Measurements from ENCODE around the gene BPTF. TPM values are rescaled to one million over a fixed set of nuclear protein-coding genes. Genes with fewer than 3 reads are reported as not detected.
"Not testable (repeated sequence)": the region's sequence is repeated elsewhere in the genome, so short reads cannot be mapped to it uniquely, and the experiment has no call there.

The BPTF gene
- total and polyA plus RNA-seq, 2 experiments from 2014 or later, result 15.6 to 26.9 TPM

DNA sequence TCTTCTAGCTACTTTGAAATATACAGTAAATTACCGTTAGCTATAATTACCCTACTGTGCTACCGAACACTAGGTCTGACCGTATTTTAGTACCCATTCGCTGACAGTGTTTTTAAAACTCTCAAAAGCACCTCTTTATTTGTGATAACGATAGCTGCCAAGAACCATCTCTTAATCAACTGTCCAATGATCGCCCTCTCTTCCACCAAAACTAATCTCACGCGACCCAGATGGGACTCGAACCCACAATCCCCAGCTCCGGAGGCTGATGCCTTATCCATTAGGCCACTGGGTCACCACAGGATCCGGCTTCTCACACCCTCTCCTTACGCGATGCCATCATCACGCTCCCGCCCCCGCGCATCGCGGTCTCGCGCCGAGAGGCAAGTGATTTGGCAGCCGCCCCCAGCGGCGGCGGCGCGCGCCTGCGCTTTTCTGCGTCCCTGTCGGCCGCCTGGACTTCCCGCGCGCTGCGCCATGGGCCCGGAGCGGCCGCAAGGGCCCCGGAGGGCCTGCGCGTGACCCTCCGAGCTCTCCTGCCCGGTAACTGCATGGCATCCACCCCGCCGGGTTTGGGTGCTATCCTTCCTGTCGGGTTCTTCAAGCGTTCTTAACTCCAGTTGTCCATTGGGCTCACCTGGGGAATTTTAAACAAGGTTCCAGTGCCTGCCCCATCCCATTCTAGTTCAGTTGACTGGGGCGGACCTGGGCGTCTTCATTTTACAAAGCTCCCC lies 194.5 kb downstream of the BPTF start:
- H2AFZ ChIP-seq, result peak overlapping the region; percentile 99
- 0 out of 2 replicates have a peak, but pooled peaks cover 4% of the 10 kb centered on the region for H3F3A ChIP-seq (ENCODE audit: insufficient read depth)
- WGBS, 2 experiments (ENCODE audit: low coverage in 1 of 2, low lambda C conversion rate in 2 of 2, missing lambda C conversion rate in 2 of 2), result 1% methylated on average over 43 to 51 of the region's 51 CpGs
- in situ Hi-C loops (cut with MboI), result no loop called here
- H3K4me3 ChIP-seq, result peak overlapping the region; percentile 83
- no peaks in the 10 kb centered on the region for H4K20me1 ChIP-seq (ENCODE audit: insufficient read depth)
- no peaks in the 10 kb centered on the region for H3K79me2 ChIP-seq (ENCODE audit: insufficient read depth)
- H3K9ac ChIP-seq, result peak overlapping the region; percentile 81
- no peaks in the 10 kb centered on the region for H3K9me2 ChIP-seq (ENCODE audit: insufficient read depth)
- no peaks in the 10 kb centered on the region for H3K9me3 ChIP-seq (ENCODE audit: low read depth)
- peak overlapping the region; percentile 27 for H3K27ac ChIP-seq
- peak; percentile 95 for DNase-seq
- no peaks in the 10 kb centered on the region for H3K27me3 ChIP-seq (replicated peaks; ENCODE audit: insufficient read depth)
- no peaks in the 10 kb centered on the region for H3K36me3 ChIP-seq (ENCODE audit: low read depth)
- peak overlapping the region; percentile 88 for H3K4me2 ChIP-seq (ENCODE audit: unreplicated experiment)
- TF ChIP-seq EZH2 (IDR thresholded peaks at IDR 0.05; ENCODE audit: insufficient read depth, poor library complexity, severe bottlenecking) (no peak), EZH2phosphoT487 (IDR thresholded peaks at IDR 0.05; ENCODE audit: insufficient read depth, low read depth) (no peak)
- no peaks in the 10 kb centered on the region for H3K4me1 ChIP-seq (ENCODE audit: insufficient read depth)

DNA sequence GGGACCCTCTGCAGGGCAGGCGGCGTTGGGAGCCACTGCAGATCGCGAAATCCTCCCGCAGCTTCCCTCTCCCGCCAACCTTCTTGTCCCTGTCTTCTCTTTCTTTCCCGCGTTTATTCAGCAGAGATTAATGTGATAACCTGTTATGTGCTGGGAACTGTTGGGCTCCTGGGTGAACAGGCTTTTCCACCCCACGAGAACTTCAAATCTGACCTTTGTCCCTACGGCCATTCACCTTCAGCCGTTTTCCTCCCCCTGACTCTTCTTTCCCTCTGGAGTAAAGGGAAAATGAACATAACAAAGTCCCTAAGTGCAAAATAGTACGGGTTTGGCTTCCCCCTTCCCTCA lies 195.1 kb downstream of the BPTF start:
- peak overlapping the region; percentile 83 for H3K4me3 ChIP-seq
- H3K27me3 ChIP-seq (replicated peaks; ENCODE audit: insufficient read depth), result no peaks in the 10 kb centered on the region
- in situ Hi-C loops (cut with MboI), result no loop called here
- H2AFZ ChIP-seq, result peak overlapping the region; percentile 99
- no peaks in the 10 kb centered on the region for H3K36me3 ChIP-seq (ENCODE audit: low read depth)
- H3K4me1 ChIP-seq (ENCODE audit: insufficient read depth), result no peaks in the 10 kb centered on the region
- H3K9me2 ChIP-seq (ENCODE audit: insufficient read depth), result no peaks in the 10 kb centered on the region
- no peaks in the 10 kb centered on the region for H4K20me1 ChIP-seq (ENCODE audit: insufficient read depth)
- WGBS, 2 experiments (ENCODE audit: low coverage in 1 of 2, low lambda C conversion rate in 2 of 2, missing lambda C conversion rate in 2 of 2), result 1 to 2% methylated on average over 12 of the region's 12 CpGs
- H3K79me2 ChIP-seq (ENCODE audit: insufficient read depth), result no peaks in the 10 kb centered on the region
- H3K4me2 ChIP-seq (ENCODE audit: unreplicated experiment), result peak overlapping the region; percentile 88
- H3K9ac ChIP-seq, result peak overlapping the region; percentile 81
- no peaks in the 10 kb centered on the region for H3K9me3 ChIP-seq (ENCODE audit: low read depth)
- no peak for TF ChIP-seq EZH2 (IDR thresholded peaks at IDR 0.05; ENCODE audit: insufficient read depth, poor library complexity, severe bottlenecking)
- TF ChIP-seq EZH2phosphoT487 (IDR thresholded peaks at IDR 0.05; ENCODE audit: insufficient read depth, low read depth), result no peak
- H3K27ac ChIP-seq, result peak overlapping the region; percentile 27
- H3F3A ChIP-seq (ENCODE audit: insufficient read depth), result 0 out of 2 replicates have a peak, but pooled peaks cover 4% of the 10 kb centered on the region
- no peak for DNase-seq

DNA sequence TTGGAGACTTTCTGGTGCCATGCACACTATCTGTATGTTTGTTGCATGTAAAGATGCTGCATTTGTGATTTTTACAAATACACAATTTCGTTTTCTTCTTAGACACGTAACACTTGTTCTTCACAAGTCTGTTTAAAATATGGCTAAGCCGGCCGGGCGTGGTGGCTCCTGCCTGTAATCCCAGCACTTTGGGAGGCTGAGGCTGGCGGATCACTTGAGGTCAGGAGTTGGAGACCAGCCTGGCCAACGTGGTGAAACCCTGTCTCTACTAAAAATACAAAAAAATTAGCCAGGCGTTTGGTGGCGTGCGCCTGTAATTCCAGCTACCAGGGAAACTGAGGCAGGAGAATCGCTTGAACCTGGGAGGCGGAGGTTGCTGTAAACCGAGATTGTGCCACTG lies 195.5 kb downstream of the BPTF start:
- Histone ChIP-seq H3K4me3 (peak overlapping the region; percentile 83), H2AFZ (peak overlapping the region; percentile 99), H3K4me2 (ENCODE audit: unreplicated experiment) (peak overlapping the region; percentile 88), H3K9ac (peak overlapping the region; percentile 81)
- H3K4me1 ChIP-seq (ENCODE audit: insufficient read depth); H3K79me2 ChIP-seq (ENCODE audit: insufficient read depth); H3K9me3 ChIP-seq (ENCODE audit: low read depth); H3K27ac ChIP-seq; in situ Hi-C loops (cut with MboI); H3K27me3 ChIP-seq (replicated peaks; ENCODE audit: insufficient read depth); DNase-seq; H3K9me2 ChIP-seq (ENCODE audit: insufficient read depth); H3F3A ChIP-seq (ENCODE audit: insufficient read depth); H4K20me1 ChIP-seq (ENCODE audit: insufficient read depth); H3K36me3 ChIP-seq (ENCODE audit: low read depth): not testable (repeated sequence)
- 83 to 85% methylated on average over 12 to 13 of the region's 13 CpGs for WGBS, 2 experiments (ENCODE audit: low coverage in 1 of 2, low lambda C conversion rate in 2 of 2, missing lambda C conversion rate in 2 of 2)

DNA sequence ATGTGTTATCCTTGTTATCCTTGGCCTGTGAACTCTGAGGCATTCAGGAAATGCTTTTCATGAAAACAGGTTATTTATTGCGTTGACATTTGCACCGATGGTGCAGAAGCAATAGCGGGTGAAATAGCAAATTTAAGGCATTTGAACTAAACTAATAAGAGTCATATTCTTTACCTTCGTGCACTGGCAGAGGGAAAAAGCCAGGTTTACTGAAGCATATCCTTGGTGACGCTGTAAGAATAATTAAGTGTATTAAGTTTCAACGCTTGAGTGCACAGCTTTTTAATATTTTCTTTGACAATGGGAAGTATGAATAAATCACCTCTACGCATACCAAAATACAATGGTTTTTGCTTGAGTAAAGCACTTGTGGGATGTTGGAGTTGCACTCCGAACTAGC lies 196.7 kb downstream of the BPTF start:
- TF ChIP-seq EZH2phosphoT487 (IDR thresholded peaks at IDR 0.05; ENCODE audit: insufficient read depth, low read depth) (no peak), EZH2 (IDR thresholded peaks at IDR 0.05; ENCODE audit: insufficient read depth, poor library complexity, severe bottlenecking) (no peak)
- Histone ChIP-seq H3K9me3 (ENCODE audit: low read depth) (no peaks in the 10 kb centered on the region), H3K36me3 (ENCODE audit: low read depth) (no peaks in the 10 kb centered on the region), H3K9me2 (ENCODE audit: insufficient read depth) (no peaks in the 10 kb centered on the region), H3K4me3 (no peak overlapping the region), H2AFZ (no peak overlapping the region), H3K79me2 (ENCODE audit: insufficient read depth) (no peaks in the 10 kb centered on the region), H3K27me3 (replicated peaks; ENCODE audit: insufficient read depth) (no peaks in the 10 kb centered on the region), H4K20me1 (ENCODE audit: insufficient read depth) (no peaks in the 10 kb centered on the region), H3F3A (ENCODE audit: insufficient read depth) (0 out of 2 replicates have a peak, but pooled peaks cover 4% of the 10 kb centered on the region), H3K4me1 (ENCODE audit: insufficient read depth) (no peaks in the 10 kb centered on the region), H3K4me2 (ENCODE audit: unreplicated experiment) (no peak overlapping the region), H3K27ac (no peak overlapping the region), H3K9ac (no peak overlapping the region)
- no peak for DNase-seq
- WGBS, 2 experiments (ENCODE audit: low coverage in 1 of 2, low lambda C conversion rate in 2 of 2, missing lambda C conversion rate in 2 of 2), result 81 to 86% methylated on average over 8 of the region's 8 CpGs
- in situ Hi-C loops (cut with MboI), result no loop called here

DNA sequence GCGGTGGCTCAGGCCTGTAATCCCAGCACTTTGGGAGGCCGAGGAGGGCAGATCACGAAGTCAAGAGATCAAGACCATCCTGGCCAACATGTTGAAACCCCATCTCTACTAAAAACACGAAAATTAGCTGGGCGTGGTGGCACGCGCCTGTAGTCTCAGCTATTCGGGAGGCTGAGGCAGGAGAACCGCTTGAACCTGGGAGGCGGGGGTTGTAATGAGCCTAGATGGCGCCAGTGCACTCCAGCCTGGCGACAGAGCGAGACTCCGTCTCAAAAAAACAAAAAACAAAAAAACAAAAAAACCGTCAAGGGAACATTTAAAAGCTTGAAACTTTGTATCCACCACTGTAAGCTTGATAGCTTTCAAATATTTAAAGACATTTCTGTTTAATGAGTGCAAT lies 197.2 kb downstream of the BPTF start:
- H3K9ac ChIP-seq; H3K9me2 ChIP-seq (ENCODE audit: insufficient read depth); H4K20me1 ChIP-seq (ENCODE audit: insufficient read depth); H3K36me3 ChIP-seq (ENCODE audit: low read depth); H2AFZ ChIP-seq; H3K4me3 ChIP-seq; H3K4me1 ChIP-seq (ENCODE audit: insufficient read depth); H3K27me3 ChIP-seq (replicated peaks; ENCODE audit: insufficient read depth); H3K27ac ChIP-seq; in situ Hi-C loops (cut with MboI); H3K79me2 ChIP-seq (ENCODE audit: insufficient read depth); H3K4me2 ChIP-seq (ENCODE audit: unreplicated experiment); DNase-seq; H3F3A ChIP-seq (ENCODE audit: insufficient read depth); H3K9me3 ChIP-seq (ENCODE audit: low read depth): not testable (repeated sequence)
- WGBS, 2 experiments (ENCODE audit: low coverage in 1 of 2, low lambda C conversion rate in 2 of 2, missing lambda C conversion rate in 2 of 2), result 90 to 91% methylated on average over 15 of the region's 15 CpGs

Measured in GM23248 (cell line).